MM.1S (cell line): ENCODE results near the gene CCDC85C.

ENCODE experiments used
- EZH2 ChIP-seq: fragments of 300-600 bp; sonication (generic); optimal IDR thresholded peaks from 2 replicates; pipeline ENCODE3; 2017; ENCODE audit warnings: low read depth, mild to moderate bottlenecking, antibody characterized with exemption, low read length, mixed read lengths
- EZH2phosphoT487 ChIP-seq: fragments of 300-600 bp; sonication (generic); IDR thresholded peaks from 2 replicates; pipeline ENCODE4 v1.6.1; 2018; ENCODE audit warnings: antibody characterized with exemption, low read length
- TF ChIP-seq, protein P1 (sequence below): fragments of 300-600 bp; sonication (generic); IDR thresholded peaks from 2 replicates; pipeline ENCODE4 v1.5.1; 2016; ENCODE audit warnings: antibody characterized with exemption, low read length, mixed read lengths

DNA sequence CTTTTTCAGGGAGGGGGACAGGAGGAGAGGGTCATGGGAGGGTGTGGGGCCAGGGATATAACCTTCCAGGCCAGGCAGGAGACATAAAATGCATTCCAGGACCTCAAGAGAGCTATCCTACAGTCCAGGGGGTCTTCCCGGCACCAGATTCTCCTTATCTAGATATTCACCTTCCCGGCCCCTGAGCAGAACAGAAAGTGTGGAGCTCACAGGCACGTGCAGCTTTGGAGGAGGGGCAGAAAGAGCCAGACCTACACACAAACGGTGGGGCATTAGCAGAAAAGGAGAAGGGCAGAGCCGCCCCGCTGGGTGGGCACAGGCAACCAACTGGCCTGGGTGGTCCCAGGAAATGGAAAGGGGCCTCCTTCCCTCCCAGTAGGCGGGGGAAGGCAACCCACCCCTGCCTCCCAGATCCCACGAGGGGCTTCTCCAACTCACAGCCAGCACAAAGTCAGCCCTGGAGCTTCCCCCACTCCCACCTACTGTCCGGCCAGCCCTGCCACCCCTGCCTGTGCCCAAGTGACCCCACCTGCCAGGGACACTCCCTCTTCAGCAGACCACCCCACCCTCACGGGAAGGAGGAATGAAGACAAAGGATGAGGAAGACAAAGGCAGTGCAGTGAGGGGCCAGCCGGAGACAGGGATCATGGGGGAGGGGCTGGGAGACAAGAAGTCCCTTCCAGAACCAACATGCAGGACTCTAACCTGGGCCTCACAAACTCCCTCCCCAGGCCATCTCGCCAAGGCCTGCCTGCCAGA, 33.3 kb downstream of the CCDC85C start:
- TF ChIP-seq EZH2phosphoT487 (no peak), EZH2 (no peak)
- TF ChIP-seq, protein P1, sequence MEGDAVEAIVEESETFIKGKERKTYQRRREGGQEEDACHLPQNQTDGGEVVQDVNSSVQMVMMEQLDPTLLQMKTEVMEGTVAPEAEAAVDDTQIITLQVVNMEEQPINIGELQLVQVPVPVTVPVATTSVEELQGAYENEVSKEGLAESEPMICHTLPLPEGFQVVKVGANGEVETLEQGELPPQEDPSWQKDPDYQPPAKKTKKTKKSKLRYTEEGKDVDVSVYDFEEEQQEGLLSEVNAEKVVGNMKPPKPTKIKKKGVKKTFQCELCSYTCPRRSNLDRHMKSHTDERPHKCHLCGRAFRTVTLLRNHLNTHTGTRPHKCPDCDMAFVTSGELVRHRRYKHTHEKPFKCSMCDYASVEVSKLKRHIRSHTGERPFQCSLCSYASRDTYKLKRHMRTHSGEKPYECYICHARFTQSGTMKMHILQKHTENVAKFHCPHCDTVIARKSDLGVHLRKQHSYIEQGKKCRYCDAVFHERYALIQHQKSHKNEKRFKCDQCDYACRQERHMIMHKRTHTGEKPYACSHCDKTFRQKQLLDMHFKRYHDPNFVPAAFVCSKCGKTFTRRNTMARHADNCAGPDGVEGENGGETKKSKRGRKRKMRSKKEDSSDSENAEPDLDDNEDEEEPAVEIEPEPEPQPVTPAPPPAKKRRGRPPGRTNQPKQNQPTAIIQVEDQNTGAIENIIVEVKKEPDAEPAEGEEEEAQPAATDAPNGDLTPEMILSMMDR: no peak
